Activated naive CD8-positive, alpha-beta T cell treated with anti-CD3 and anti-CD28 coated beads for 36 hours (primary cell): ENCODE measurements around the gene MTG1. TPM values are rescaled to one million over a fixed set of nuclear protein-coding genes. Genes with fewer than 3 reads are reported as not detected.
A peak's percentile ranks its signal among the peaks of the same experiment; 100 is the strongest.
"Not testable (repeated sequence)": the region's sequence is repeated elsewhere in the genome, so short reads cannot be mapped to it uniquely, and the experiment has no call there.

Experiments used
- DNase-seq: peaks from one replicate; pipeline ENCODE4 v3.0.0; 2021
- H3K27ac Mint-ChIP-seq: one replicate; pipeline ENCODE4 v1.8.0; 2022; ENCODE audit warnings: mild to moderate bottlenecking, moderate library complexity, mixed read lengths
- H3K27me3 Mint-ChIP-seq: one replicate; pipeline ENCODE4 v1.8.0; 2022; ENCODE audit warnings: mild to moderate bottlenecking, mixed read lengths
- H3K36me3 Mint-ChIP-seq: one replicate; pipeline ENCODE4 v1.8.0; 2021; ENCODE audit warnings: mild to moderate bottlenecking, mixed read lengths
- H3K4me1 Mint-ChIP-seq: one replicate; pipeline ENCODE4 v1.8.0; 2021; ENCODE audit warnings: mixed read lengths
- H3K4me3 Mint-ChIP-seq: one replicate; pipeline ENCODE4 v1.8.0; 2022; ENCODE audit warnings: mild to moderate bottlenecking, moderate library complexity, mixed read lengths
- H3K9me3 Mint-ChIP-seq: one replicate; pipeline ENCODE4 v1.8.0; 2022; ENCODE audit warnings: mixed read lengths
- total RNA-seq, 2 experiments: library from RNA; stranded (reverse); gene quantifications; one replicate each; pipeline ENCODE4 v1.2.3, GENCODE V29; 2021

Gene MTG1
- total RNA-seq, 2 experiments from 2014 or later, result 50.2 to 51.6 TPM

- Mint-ChIP-seq H3K9me3 (no peaks in the 10 kb centered on the region), H3K27ac (no peak overlapping the region), H3K27me3 (no peaks in the 10 kb centered on the region), H3K36me3 (peaks cover 10% of the 10 kb centered on the region), H3K4me3 (no peak overlapping the region), H3K4me1 (peaks cover 11% of the 10 kb centered on the region)
- DNase-seq, result no peak
Measured at GRCh38 chr10:133366751-133367150, 27.2 kb upstream of the MTG1 start.

GRCh38 chr10:133367461-133367860 is 26.5 kb upstream of the MTG1 start:
- H3K27ac Mint-ChIP-seq, H3K36me3 Mint-ChIP-seq, DNase-seq, H3K9me3 Mint-ChIP-seq, H3K4me1 Mint-ChIP-seq, H3K4me3 Mint-ChIP-seq, H3K27me3 Mint-ChIP-seq: not testable (repeated sequence)

GRCh38 chr10:133368153-133368552 is 25.8 kb upstream of the MTG1 start:
- Mint-ChIP-seq H3K4me3 (no peak overlapping the region), H3K9me3 (no peaks in the 10 kb centered on the region), H3K4me1 (peaks cover 5% of the 10 kb centered on the region), H3K27me3 (no peaks in the 10 kb centered on the region), H3K36me3 (peaks cover 7% of the 10 kb centered on the region), H3K27ac (no peak overlapping the region)
- no peak for DNase-seq

- H3K4me1 Mint-ChIP-seq, result peaks cover 8% of the 10 kb centered on the region
- no peaks in the 10 kb centered on the region for H3K9me3 Mint-ChIP-seq
- no peak overlapping the region for H3K27ac Mint-ChIP-seq
Measured at GRCh38 chr10:133370030-133370786, 23.7 kb upstream of the MTG1 start.

DNA sequence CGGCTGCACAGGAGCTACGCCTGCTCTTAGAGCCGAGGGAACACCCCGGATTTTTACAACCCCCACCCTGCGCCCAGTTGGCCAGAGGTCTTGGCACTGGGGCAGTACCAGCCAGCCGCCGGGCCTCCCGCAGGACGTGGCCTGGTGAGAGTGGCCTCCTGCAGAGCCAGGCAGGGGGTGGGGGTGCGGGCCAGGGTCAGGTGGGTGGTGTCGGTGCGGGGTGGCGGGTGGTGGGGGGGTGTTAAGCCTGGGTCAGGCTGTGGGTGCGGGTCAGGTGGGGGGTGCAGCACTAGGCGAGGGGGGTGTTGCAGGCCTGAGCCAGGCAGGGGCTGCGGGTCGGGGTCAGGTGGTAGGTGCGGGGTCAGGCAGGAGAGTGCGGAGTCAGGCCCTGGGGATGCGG is 21.4 kb upstream of the MTG1 start:
- Mint-ChIP-seq H3K4me3 (peak overlapping the region; percentile 74), H3K4me1 (peaks cover 8% of the 10 kb centered on the region), H3K27me3 (no peaks in the 10 kb centered on the region), H3K9me3 (no peaks in the 10 kb centered on the region), H3K36me3 (peaks cover 4% of the 10 kb centered on the region), H3K27ac (no peak overlapping the region)
- DNase-seq, result no peak

More at GRCh38 chr10:133370030-133370786, 23.7 kb upstream of the MTG1 start:
- Mint-ChIP-seq H3K4me3 (no peak overlapping the region), H3K36me3 (peaks cover 4% of the 10 kb centered on the region), H3K27me3 (no peaks in the 10 kb centered on the region)
- DNase-seq, result no peak

DNA sequence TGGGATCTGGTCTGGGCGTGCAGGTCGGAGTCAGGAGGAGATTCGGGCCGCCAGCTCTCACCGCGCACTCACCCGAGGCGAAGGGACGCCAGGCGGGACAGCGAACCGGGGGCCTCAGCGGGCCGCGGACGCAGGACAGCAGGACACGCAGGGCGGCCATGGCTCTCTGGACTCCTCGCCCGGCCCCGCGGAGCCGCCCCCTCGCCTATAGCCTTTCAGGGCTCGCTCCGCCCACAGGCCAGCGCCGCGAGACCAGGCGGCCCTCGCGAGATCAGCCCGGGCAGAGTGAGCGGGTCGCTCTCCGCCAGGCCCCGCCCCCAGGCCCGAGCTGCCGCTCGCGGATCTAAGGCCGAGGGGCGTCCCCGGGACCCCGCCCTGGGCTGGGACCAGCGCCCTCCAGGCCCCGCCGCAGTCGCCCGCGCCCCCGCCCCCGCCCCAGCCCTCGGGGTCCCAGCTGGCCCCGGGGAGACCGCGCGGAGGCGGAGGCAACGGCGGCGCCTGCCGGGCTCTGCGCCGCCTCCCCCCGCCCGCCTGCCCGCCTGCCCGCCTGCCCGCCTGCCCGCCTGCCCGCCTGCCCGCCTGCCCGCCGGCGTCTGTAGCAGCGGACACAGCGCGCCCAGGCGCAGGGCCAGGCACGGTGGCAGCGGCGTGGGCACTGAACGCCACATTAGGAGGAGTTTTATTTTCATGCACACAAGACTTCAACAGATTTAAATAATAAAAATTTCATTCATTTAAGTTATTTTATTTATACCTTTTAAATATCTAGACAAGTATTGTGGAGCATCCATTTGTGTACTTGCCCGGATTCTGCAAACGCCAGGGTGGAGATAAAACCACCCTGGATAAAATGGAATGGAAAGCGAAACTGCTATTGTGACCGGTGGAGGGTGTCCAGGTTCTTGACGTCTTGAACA is 20.5 kb upstream of the MTG1 start, which contains the start of gene ECHS1:
TSS of gene ECHS1 (minus strand) at position 181 of the 917 bp plus-strand sequence. CDS start at position 160, 21 bp downstream.
- no peaks in the 10 kb centered on the region for H3K9me3 Mint-ChIP-seq
- DNase-seq, result peak; percentile 98
- H3K27me3 Mint-ChIP-seq, result no peaks in the 10 kb centered on the region
- peaks cover 4% of the 10 kb centered on the region for H3K36me3 Mint-ChIP-seq
- H3K4me3 Mint-ChIP-seq, result peak within 1 kb of the TSS; percentile 90
- H3K27ac Mint-ChIP-seq, result peak within 1 kb of the TSS; percentile 84
- H3K4me1 Mint-ChIP-seq, result peaks cover 8% of the 10 kb centered on the region

DNA sequence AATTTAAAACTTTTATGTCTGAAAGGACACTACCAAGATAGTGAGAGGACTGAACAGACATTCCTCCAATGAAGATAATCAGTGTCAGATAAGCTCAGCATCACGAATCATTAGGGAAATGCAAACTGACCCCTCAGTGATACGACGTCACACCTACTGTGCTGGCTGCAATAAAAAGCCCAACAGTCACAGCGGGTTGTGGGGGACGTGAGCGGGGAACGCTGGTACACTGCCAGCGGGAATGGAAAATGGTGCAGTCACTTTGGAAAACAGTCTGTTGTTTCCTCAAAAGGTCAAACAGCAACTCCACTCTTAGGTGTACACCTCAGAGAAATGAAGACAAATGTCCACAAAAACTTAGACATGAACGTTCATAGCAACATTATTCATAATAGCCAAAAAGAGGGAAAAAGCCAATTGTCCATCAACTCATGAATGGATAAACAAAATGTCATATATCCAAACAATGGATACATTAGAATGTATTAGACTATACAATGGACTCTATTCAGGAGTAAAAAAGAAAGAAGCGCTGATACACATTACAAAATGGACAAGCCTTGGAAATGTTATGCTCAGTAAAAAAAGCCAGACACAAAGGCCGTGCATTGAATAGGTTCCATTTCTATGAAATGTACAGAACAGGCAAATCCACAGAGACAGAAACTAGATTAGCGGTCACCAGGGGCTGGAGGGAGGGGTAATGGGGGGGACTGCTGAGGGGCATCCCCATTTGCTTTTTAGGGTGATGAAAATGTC is 18.4 kb upstream of the MTG1 start:
- Mint-ChIP-seq H3K4me3 (no peak overlapping the region), H3K27me3 (no peaks in the 10 kb centered on the region), H3K4me1 (peaks cover 5% of the 10 kb centered on the region), H3K36me3 (no peaks in the 10 kb centered on the region), H3K27ac (no peak overlapping the region), H3K9me3 (no peaks in the 10 kb centered on the region)
- no peak for DNase-seq

- H3K4me3 Mint-ChIP-seq, DNase-seq, H3K4me1 Mint-ChIP-seq, H3K9me3 Mint-ChIP-seq, H3K36me3 Mint-ChIP-seq, H3K27me3 Mint-ChIP-seq, H3K27ac Mint-ChIP-seq: not testable (repeated sequence)
Measured at GRCh38 chr10:133376183-133376582, 17.8 kb upstream of the MTG1 start.

- peaks cover 5% of the 10 kb centered on the region for H3K4me1 Mint-ChIP-seq
- no peak for DNase-seq
- H3K4me3 Mint-ChIP-seq, result no peak overlapping the region
- no peaks in the 10 kb centered on the region for H3K27me3 Mint-ChIP-seq
- no peaks in the 10 kb centered on the region for H3K36me3 Mint-ChIP-seq
- no peak overlapping the region for H3K27ac Mint-ChIP-seq
- H3K9me3 Mint-ChIP-seq, result no peaks in the 10 kb centered on the region
Measured at GRCh38 chr10:133377025-133377817, 16.7 kb upstream of the MTG1 start.

- H3K9me3 Mint-ChIP-seq, result no peaks in the 10 kb centered on the region
- peaks cover 5% of the 10 kb centered on the region for H3K4me1 Mint-ChIP-seq
- no peak for DNase-seq
- H3K27ac Mint-ChIP-seq, result no peak overlapping the region
- peak overlapping the region; percentile 73 for H3K4me3 Mint-ChIP-seq
- H3K36me3 Mint-ChIP-seq, result no peaks in the 10 kb centered on the region
- H3K27me3 Mint-ChIP-seq, result no peaks in the 10 kb centered on the region
Measured at GRCh38 chr10:133377818-133378250, 16.1 kb upstream of the MTG1 start.

DNA sequence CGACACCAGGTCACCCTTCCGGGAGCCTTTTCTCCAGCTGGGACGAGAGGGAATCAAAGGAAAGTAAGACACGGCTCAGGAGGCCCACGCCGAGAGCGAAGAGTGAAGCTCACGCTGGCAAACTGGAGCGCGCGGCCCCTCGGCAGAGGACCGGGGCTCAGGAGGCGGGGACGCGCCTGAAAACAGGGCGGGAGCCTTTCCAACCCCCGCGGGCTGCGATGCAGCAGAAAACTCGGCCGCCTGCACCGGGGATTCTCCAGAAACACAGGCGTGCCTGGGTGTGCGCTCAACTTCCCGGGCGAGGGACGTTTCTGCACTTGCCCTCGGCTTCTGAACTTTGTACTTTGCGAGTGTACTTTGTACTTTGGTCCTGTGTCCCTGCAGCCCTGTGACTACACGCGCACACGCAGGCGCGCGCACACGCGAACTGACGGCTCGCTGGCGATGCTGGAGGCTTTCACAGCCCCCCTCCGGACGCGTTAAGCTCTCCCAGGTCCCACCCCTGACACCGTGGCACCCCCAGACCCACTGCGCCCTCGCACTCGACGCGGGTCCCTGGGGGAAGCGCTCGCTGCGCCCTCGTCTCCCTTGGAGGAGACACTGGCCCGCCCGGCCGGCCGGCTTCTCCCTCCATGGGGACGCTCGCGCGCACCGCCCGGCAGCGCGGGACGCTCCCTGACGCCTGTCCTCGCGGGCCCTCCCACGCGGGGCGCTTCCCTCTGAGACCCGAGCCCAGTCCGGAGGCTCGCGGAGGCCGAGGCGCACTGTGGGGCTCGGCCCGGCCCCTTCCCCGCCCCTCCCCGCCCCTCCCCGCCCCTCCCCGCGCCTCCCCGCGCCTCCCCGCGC is 15.5 kb upstream of the MTG1 start:
- Mint-ChIP-seq H3K27ac (no peak overlapping the region), H3K27me3 (no peaks in the 10 kb centered on the region), H3K4me3 (peak overlapping the region; percentile 73), H3K9me3 (no peaks in the 10 kb centered on the region), H3K4me1 (peaks cover 5% of the 10 kb centered on the region), H3K36me3 (no peaks in the 10 kb centered on the region)
- peak; percentile 67 for DNase-seq

GRCh38 chr10:133379152-133379800 is 14.7 kb upstream of the MTG1 start, which contains the start of gene PAOX:
TSS of gene PAOX (plus strand) at chr10:133379262. CDS start at chr10:133379317, 55 bp downstream.
- Mint-ChIP-seq H3K4me3 (peak within 1 kb of the TSS; percentile 73), H3K27me3 (no peaks in the 10 kb centered on the region), H3K4me1 (peaks cover 2% of the 10 kb centered on the region), H3K27ac (no peak within 1 kb of the TSS), H3K9me3 (no peaks in the 10 kb centered on the region), H3K36me3 (no peaks in the 10 kb centered on the region)
- DNase-seq, result peak; percentile 72
